ENCODE measurements around the gene TCF12. TPM values are rescaled to one million over a fixed set of nuclear protein-coding genes. Genes with fewer than 3 reads are reported as not detected.

TCF12 gene
- total and polyA plus RNA-seq, 2 of the 8 experiments (the other 6 are each of a cell fraction or from before 2014, with no cell fraction given) = 85.8 to 101 TPM

GRCh38 chr15:56891852-56892440, 26.5 kb upstream of the TCF12 start:
- no peak for FAIRE-seq
- Histone ChIP-seq H2BK20ac (ENCODE audit: low read length) (no peak overlapping the region), H2BK5ac (ENCODE audit: low read depth, low read length) (no peak overlapping the region), H4K91ac (replicated peaks; ENCODE audit: insufficient read length, low read length) (no peak overlapping the region), H3K4me1 (replicated peaks in 1 of 4; ENCODE audit: control insufficient read depth in 3 of 4, insufficient read depth in 4 of 4, low read length in 3 of 4) (no peaks in the 10 kb centered on the region), H3K27me3 (replicated peaks in 1 of 4; ENCODE audit: control insufficient read depth in 3 of 4, extremely low read depth in 1 of 4, insufficient read depth in 3 of 4, low read length in 3 of 4) (peaks cover 5 to 15% (median 11%) of the 10 kb centered on the region in 4 experiments; a peak in 6 of 7 replicates), H3K4me3 (ENCODE audit: extremely low read depth in 1 of 4, insufficient read depth in 2 of 4, low read depth in 3 of 4, low read length in 4 of 4) (no peak overlapping the region), H3K79me1 (ENCODE audit: low read depth, low read length) (no peaks in the 10 kb centered on the region), H4K5ac (ENCODE audit: insufficient read length, low read depth, low read length) (no peak overlapping the region), H2BK15ac (ENCODE audit: low read length) (no peak overlapping the region), H2AK5ac (ENCODE audit: low read depth, low read length) (no peak overlapping the region), H3K9me3 (ENCODE audit: insufficient read depth in 2 of 2, low read depth in 1 of 2, low read length in 1 of 2) (no peaks in the 10 kb centered on the region), H4K20me1 (replicated peaks in 1 of 2; ENCODE audit: control insufficient read depth in 1 of 2, insufficient read depth in 2 of 2, low read length in 2 of 2) (no peaks in the 10 kb centered on the region), H3K36me3 (ENCODE audit: control insufficient read depth in 2 of 4, insufficient read depth in 4 of 4, low read length in 3 of 4) (no peaks in the 10 kb centered on the region; a peak in 1 of 8 replicates), H4K8ac (ENCODE audit: extremely low read depth, insufficient read depth, low read length) (no peak overlapping the region), H2AFZ (ENCODE audit: low read length) (no peak overlapping the region), H3K56ac (replicated peaks; ENCODE audit: insufficient read length, low read depth, low read length) (no peak overlapping the region), H2BK120ac (replicated peaks; ENCODE audit: low read depth, low read length) (no peak overlapping the region), H2BK12ac (ENCODE audit: low read depth, low read length) (no peak overlapping the region), H3K14ac (ENCODE audit: insufficient read length) (no peak overlapping the region), H3K79me2 (ENCODE audit: control insufficient read depth in 1 of 2, insufficient read depth in 2 of 2, low read length in 2 of 2) (no peaks in the 10 kb centered on the region), H3K9ac (replicated peaks in 1 of 4; ENCODE audit: extremely low read depth in 1 of 4, low read depth in 3 of 4, low read length in 3 of 4) (no peak overlapping the region), H3K4me2 (ENCODE audit: insufficient read depth in 1 of 2, low read depth in 2 of 2, low read length in 2 of 2) (no peak overlapping the region), H3K18ac (ENCODE audit: extremely low read depth, low read length) (no peak overlapping the region), H3K27ac (ENCODE audit: low read depth, low read length) (no peak overlapping the region), H3K4ac (replicated peaks; ENCODE audit: insufficient read length, low read depth, low read length) (no peak overlapping the region), H3K23ac (ENCODE audit: insufficient read length) (no peak overlapping the region), H3K23me2 (ENCODE audit: low read depth, low read length) (peaks cover 4% of the 10 kb centered on the region)
- no peak for TF ChIP-seq JUND (IDR thresholded peaks at IDR 0.05; ENCODE audit: low read length)
- 0 out of 2 replicates have a peak, but pooled peaks have one; percentile 31 for TF ChIP-seq POLR2AphosphoS5 (IDR thresholded peaks at IDR 0.05; ENCODE audit: low read depth, low read length)
- no peak for TF ChIP-seq RBBP5 (IDR thresholded peaks at IDR 0.05; ENCODE audit: borderline replicate concordance, low read depth, low read length)
- DNase-seq (ENCODE audit: low read depth in 1 of 2, low spot score in 2 of 2) = no peak
- ChIA-PET CTCF (ENCODE audit: partially characterized antibody) (interaction anchor here (0.5 to 1.1 kb wide), 3 partner anchors 18 to 397 kb away, joined by 3 to 5 read pairs (median 3); no protein-coding TSS in a partner anchor), POLR2A (ENCODE audit: partially characterized antibody) (interaction anchor here (2.1 to 4.8 kb wide), 2 partner anchors 22 to 26 kb away, joined by 4 to 22 read pairs; partner anchors contain the start of gene TCF12)
